Activated T-cell treated with anti-CD3 and anti-CD28 coated beads, Interleukin-2, amount 50 U/mL, for 1 hour (primary cell): ENCODE measurements around the gene AP5Z1.
"Not testable (repeated sequence)": the region's sequence is repeated elsewhere in the genome, so short reads cannot be mapped to it uniquely, and the experiment has no call there.

ENCODE experiments used
- DNase-seq: peaks from one replicate; pipeline ENCODE4 v3.0.0-alpha.2; 2020

Gene AP5Z1

DNA sequence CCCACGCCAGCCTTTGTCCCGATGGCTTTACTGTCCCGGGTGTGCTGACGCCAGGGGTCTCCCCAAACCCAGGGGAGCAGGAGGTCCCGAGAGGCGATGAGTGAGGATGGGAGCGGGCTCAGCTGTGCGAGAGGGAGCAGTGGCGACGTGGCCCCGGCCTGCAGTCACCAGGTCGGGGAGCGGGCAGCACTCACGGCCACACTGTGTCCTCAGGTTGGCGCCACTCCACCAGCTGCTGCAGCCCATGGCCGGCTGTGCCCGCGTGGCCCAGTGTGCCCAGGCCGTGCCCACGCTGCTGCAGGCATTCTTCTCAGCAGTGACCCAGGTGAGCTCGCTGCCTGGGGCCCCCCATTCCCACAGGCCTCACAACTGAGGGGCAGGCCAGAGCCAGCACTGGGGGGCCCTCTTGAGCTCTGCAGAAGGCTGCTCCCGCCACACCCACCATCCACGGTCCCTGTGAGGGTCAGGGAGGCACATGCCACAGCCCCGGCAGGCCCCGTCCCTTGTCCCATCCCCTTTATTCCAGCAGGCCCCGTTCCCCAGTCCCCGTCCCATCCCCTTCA is 13.3 kb downstream of the AP5Z1 start:
- DNase-seq = no peak

DNA sequence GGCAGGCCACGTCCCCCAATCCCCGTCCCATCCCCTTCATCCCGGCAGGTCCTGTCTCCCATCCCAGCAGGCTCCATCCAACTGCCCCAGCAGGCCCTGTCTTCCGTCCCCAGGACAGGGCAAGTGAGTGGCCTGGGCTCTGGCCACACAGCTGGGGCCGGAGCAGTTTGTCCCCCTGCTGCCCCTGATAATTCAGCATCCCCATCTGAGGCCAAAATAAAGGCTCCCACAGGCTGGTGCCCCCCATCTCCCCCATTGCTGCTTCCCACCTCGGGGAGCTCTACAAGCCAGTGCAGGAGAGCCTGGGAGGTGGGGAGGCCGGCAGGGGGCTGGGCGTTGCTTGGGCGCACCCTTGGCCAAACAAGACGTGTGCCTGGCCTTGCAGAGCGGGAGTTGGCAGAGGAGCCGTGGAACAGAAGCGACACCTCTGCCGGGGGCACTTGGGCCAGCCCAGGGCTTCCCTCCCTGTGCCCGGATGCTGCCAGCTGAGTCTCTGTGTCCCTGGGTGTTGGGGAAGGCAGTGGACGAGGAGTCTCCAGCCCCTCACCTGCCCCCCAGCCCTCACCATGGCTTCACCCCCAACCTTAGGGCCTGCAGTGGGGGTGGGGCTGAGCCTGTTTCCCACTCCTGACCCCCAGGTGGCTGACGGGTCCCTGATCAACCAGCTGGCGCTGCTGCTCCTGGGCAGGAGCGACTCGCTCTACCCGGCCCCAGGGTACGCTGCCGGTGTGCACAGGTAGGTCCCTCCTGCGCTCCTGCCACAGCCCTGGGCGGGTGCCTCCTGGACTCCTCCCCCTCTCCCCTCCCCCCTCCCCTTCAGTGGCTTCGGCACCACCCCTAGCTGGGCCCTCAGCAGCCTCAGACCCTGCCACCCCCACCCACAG is 14.0 kb downstream of the AP5Z1 start:
- no peak for DNase-seq

DNA sequence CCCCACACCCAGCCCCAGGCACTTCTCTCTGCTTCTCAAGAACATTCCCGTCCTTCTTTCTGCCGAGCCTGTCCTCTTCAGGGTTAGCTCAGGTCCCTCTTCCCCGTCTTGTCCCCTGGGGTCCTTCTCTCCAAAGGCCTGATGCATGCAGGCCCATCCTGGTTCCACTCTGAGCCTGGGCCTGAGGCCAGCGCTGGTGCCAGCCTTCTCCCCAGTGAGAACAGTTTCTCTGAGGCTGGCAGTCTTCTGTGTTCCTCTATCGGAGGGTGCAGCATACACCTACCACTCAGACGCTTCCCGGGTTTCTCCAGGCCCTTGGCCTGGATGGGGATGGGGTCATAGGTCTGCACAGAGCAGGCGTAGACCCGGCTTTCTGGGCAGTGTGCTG is 14.6 kb downstream of the AP5Z1 start:
- DNase-seq = no peak

DNA sequence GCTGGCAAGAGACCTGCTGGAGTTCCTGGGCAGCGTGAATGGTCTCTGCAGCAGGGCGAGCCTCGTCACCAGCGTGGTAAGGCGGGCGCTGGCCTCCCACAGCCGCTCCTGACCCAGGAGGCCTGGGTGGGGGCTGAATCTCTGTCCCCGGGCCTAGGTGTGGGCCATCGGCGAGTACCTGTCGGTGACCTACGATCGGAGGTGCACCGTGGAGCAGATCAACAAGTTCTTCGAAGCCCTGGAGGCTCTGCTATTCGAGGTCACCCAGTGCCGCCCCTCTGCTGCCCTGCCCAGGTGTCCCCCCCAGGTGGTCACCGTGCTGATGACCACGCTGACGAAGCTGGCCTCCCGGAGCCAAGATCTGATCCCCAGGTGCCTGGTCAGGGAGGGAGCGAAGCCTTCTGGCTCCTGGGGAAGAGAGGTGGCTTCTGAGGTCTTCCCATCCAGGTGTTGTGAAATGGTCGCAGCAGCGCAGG is 15.1 kb downstream of the AP5Z1 start:
- DNase-seq = no peak

DNA sequence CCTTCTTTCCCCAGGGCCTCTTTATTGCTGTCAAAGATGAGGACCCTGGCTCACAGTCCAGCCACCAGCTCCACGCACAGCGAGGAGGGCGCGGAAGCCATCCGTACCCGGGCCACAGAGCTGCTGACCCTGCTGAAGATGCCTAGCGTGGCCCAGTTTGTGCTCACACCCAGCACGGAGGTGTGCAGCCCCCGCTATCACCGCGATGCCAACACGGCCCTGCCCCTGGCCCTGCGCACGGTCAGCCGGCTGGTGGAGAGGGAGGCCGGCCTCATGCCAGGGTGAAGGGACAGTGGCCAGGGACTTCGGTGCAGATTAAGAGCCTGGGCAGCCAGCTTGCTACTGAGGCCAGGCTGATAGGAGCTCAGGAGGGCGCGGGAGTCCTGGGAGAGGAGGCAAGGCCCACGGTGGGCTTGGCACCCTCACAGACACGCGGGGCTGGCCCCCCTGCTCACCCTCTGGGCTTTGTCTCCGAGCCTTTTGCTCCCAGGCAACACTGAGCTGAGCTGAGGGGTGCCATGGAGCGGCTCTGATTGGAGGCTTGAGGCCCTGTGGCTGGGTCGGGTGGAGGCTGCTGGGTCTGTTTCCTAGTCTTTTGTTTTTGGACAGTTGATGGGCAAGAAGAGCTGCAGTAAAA is 15.8 kb downstream of the AP5Z1 start:
- no peak for DNase-seq

DNA sequence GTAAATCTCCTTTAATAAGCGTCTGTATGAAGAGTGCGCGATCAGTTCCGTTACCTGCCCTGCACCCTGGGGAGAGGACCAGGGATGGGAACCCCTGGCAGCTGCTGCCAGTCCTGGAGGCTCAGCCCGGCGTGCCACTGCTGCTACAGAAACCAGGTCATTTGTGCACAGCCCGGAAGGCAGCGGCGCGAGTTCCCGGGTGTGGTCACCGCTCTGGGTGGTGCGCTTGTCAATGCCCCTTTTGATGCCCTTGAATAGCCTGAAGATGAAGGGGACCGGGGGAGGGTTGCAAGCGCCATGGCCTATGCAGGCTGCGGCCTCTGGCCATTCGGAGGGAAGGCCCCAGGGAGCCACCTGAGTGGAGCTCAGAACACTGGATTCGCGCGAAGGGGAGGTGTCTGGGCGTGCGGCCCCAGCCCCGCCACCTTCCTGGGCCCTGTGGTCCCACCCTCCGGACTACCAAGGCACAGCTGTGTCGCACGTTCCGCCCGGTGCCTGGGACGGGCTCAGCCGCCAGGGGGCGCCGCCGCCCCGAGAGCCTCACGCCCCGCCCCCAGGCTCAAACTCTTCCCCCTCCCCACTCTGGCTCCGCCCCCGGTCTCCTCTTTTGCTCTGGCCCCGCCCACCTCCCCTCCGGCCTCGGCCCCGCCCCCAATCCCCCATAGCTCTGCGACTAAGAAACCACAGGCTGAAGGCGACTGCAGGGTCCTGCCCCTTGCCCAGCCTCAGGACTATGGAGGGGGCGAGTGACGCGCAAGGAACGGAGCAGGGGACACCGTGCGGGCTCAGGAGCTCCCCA is 16.5 kb downstream of the AP5Z1 start:
- DNase-seq = peak; percentile 88

DNA sequence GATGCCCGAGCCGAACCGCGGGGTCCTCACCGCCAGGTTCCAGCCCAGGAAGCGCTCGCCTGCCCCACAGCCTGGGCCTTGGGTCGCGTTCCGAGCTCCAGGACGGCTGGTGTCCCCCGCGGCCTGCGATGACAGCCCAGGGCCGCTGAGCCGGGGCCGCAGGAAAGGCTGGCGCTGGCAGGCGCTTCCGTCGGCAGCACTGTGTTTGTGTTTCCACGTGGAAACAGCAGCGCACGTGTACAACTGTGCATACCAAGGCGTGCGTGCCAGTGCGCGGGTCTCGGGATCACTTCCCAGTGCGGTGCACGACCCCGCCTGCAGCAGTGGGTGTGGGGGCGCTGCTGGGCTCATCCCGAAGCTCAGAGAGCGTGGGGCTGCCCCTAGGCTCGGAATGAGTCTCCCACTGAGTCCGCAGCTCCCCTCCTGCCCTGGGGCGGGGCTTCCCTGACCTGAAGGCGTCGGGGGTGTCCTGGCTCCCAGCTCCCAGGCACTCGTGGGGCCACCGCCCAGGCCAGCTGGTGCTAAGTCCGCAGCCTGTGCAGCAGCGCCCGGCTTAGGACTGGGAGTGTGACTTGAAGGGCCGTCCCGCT is 17.2 kb downstream of the AP5Z1 start:
- no peak for DNase-seq

DNA sequence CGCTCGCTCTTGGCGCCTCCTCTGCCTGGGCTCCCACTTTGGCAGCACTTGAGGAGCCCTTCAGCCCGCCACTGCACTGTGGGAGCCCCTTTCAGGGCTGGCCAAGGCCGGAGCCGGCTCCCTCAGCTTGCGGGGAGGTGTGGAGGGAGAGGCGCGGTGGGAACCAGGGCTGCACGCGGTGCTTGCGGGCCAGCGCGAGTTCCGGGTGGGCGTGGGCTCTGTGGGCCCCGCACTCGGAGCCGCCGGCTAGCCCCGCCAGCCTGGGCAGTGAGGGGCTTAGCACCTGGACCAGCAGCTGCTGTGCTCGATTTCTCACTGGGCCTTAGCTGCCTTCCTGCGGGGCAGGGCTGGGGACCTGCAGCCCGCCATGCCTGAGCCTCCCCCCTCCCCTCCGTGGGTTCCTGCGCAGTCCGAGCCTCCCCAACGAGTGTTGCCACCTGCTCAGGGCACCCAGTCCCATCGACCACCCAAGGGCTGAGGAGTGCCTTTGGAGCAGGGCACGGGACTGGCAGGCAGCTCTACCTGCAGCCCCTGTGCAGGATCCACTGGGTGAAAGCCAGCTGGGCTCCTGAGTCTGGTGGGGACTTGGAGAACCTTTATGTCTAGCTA is 18.1 kb downstream of the AP5Z1 start:
- not testable (repeated sequence) for DNase-seq

DNA sequence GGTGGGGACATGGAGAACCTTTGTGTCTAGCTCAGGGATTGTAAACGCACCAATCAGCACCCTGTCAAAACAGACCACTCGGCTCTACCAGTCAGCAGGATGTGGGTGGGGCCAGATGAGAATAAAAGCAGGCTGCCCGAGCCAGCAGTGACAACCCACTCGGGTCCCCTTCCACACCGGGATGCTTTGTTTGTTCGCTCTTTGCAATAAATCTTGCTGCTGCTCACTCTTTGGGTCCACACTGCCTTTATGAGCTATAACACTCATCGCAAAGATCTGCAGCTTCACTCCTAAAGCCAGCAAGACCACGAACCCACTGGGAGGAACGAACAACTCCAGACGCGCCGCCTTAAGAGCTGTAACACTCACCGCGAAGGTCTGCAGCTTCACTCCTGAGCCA is 18.7 kb downstream of the AP5Z1 start:
- DNase-seq = not testable (repeated sequence)

DNA sequence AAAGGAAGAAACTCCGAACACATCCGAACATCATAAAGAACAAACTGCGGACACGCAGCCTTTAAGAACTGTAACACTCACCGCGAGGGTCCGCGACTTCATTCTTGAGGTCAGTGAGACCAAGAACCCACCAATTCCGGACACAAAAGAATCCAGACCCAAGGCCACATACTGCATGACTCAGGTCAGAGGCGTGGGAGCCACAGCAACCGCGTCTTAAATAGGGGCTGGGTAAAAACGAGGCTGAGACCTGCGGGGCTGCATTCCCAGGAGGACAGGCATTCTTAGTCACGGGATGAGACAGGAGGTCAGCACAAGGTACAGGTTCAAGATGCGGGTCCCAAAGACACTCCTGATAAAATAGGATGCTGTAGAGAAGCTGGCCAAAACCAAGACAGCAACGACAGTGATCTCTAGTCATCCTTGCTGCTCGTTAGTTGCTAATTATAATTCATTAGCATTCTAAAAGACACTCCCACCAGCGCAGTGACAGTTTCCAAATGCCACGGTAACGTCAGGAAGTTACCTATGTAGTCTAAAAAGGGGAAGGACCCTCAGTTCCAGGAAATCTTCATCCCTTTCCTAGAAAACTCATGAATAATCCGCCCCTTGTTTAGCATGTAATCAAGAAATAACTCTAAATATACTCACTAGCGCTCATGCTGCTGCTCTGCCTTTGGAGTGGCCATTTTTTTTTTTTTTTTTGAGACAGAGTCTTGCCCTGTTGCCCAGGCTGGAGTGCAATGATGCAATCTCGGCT is 19.3 kb downstream of the AP5Z1 start:
- DNase-seq = no peak

DNA sequence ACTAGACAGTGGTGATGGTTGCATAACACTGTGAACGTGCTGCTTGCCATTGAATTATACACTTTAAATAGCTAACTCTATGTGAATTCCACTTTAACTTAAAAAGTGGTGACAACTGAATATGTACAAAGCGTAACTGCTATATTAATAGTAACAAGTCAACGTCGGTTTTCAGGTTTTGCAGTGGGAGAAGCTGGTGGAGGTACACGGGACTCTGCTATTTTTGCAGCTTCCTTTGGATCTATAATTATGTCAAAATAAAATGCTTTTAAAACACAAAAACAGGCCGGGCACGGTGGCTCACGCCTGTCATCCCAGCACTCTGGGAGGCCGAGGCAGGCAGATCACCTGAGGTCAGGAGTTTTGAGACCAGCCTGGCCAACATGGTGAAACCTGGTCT is 21.0 kb downstream of the AP5Z1 start:
- no peak for DNase-seq

DNA sequence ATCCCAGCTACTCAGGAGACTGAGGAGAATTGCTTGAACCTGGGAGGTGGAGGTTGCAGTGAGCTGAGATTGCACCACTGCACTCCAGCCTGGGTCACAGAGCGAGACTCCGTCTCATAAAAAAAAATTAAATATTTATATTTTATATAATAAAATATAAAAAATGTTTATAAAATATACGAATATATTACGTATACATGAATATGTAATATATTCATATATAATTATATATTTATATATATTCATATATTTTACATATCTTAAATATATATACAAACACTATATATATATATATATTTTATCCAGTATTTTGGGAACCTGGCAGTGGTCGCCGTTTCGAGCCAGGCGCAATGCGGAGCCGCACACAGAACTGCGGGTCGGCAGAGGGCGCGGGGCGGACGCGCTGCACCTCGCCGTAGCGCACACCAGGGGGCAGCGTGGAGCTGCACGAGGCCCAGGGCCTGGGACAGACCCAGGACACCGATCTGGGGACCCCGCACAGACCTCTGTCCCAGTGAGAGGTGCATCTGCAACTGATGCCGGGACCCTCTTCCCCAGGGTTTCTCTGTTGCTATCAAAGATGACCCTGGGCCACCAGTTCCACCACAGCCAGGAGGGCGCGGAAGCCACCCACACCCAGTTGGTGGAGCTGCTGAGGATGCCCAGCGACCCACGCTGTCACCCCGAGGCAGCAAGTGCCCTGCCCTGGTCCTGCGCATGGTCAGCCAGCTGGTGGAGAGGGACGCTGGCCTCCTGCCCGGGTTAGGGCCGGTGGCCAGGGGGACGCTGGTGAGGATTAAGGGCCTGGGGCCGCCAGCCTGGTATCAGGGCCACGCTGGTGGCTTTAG is 22.7 kb downstream of the AP5Z1 start:
- peak; percentile 77 for DNase-seq

DNA sequence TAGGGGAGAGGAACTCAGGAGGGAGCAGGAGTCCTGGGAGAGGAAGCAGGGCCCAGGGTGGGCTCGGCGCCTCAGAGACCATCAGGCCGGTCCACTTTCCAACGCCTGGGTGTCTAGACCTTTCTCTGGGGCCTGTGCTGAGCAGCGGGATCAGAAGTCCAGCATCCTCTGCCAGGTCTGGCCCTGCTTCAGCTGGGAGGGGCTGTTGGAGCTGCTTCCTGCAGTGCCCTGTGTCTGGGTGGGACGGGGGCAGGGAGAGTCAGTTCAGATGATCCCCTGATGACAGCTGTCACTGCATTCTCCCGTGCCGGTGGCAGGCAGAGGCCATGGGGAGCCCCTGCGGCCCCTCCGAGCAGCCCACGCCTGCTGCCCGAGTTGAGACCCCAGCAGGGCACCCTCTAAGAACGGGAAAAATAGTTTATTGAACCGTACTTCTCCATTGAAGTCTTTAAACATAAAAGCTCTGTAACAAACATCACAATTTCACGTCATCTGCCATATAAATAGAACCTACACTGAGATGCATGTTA is 23.3 kb downstream of the AP5Z1 start:
- no peak for DNase-seq

DNA sequence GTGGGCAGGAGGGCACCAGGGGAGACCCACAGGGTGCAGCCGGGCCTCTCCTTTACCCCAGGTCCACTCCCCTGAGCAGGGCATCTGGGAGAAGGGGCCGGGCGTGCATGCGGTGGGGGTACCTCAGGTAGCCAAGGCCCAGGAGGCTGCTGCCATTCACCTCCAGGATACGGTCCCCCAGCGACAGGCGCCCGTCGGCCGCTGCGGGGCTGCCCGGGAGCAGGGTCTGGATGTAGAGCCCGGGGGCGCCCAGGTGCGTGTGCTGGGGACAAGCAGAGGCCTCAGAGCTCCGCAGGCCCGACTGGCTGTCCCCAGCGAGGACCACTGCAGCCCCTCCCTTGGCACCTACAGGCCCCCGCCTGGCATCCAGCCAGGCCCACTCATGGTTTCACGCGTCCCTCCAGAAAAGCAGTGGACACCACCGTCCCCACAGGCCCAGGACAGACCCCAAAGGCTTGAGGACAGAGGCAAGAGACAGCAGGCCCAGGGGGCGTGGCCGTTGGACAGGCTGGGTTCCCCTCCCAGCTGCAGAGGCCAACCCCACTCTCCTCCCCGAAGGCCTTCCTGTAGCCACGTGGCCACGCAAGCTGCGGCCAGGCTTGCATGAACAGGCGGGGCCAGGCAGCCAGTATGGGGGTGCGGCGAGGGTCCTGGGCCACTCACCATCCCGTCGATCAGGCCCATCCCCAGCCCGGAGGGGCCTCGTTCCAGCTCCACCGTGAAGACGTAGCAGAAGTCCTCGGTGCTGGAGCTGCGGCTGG is 24.3 kb downstream of the AP5Z1 start:
- no peak for DNase-seq

DNA sequence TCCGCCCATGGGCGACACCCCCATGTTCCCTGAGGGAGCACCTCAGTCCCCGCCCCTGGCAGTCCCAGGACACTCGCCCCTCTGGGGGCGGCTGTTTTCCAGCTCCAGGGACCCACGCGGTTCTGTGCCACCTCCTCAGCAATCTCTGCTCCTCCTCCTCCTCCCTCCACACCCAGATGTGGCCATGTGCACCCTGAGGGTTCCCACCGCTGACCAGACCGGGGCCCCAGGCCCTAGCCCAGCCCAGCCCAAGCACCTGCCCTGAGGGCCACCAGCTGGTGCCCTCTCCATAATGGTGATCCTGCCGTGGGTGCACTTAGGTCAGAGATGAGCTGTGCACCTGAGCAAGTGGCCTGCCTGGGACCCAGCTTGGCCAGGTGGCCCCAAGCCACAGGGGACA is 25.1 kb downstream of the AP5Z1 start:
- no peak for DNase-seq

DNA sequence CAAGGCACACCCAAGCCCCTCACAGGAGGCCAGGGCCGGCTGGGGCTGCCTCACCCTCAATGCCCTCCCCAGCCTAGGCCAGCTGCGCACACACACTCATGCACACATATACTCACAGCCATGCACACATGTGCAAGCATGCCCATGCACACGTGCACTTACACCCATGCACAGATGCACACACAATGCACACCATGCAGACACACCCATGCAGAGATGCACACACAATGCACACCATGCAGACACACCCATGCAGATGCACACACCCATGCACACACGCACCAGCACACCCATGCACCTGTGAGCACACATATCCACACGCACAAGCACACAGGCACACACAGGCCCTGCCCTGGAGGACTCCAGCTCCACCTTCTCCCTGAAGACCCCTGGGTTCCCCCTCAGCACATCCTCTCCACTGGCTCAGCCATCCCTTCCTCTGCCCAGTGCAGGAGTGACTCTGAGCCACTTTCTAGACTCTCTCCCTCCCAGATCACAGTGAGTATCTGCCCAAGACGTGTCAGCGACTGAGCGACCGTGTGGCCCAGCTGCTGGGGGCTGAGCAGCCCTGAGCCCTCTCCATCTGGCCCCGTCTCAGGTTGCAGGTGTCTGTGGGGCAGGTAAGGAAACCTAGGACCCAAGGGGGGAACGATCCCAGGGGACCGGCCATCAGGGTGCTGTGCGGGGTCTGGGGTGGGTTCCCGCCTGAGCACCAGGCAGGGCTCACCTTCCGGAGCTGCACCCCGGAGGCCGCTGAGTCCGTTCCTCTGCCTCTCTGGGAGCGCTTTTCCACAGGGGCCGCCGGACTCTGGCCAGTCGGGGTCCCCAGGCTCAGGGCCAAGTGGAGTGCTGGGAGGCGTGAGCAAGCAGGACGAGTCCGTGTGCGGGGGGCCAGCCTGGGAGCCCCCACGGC is 25.8 kb downstream of the AP5Z1 start:
- DNase-seq = no peak

DNA sequence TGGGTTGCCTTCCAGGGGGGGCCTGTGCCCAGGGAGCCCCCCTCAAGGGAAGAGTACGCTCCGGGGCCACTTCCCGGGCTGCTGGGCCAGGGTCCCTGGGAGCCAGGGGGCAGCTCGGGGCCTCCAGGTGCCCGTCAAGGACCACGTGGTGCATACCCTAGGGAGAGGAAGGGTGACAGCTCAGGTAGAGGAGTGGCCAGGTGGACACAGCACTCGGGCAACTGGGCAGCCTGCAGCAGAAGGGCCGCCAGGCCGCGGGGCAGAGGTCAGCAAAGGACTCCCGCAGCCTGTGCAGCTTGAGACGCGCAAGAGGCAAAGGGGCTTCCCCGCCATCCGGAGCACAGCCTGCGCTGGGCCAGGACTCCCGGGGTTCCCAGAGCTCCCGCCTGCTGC is 26.4 kb downstream of the AP5Z1 start:
- DNase-seq = no peak

DNA sequence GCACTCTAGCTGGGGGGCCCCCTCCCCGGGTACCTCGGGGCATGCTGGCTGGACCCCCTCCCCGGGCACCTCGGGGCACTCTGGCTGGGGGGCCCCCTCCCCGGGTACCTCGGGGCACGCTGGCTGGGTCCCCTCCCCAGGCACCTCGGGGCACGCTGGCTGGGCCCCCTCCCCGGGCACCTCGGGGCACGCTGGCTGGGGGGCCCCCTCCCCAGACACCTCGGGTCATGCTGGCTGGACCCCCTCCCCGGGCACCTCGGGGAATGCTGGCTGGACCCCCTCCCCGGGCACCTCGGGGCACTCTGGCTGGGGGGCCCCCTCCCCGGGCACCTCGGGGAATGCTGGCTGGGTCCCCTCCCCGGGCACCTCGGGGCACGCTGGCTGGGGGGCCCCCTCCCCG is 27.2 kb downstream of the AP5Z1 start:
- not testable (repeated sequence) for DNase-seq
